Esophagus squamous epithelium (tissue), 4 donors: ENCODE results near the gene RNF144A.

Experiments
- CTCF ChIP-seq, 6 experiments: fragments of 450-650 bp in 4 of 6; fragments of 200-600 bp in 2 of 6; sonication (generic) in 2 of 6; IDR thresholded peaks; one replicate each; pipeline ENCODE4 v1.5.1; 2016 to 2019; ENCODE audit warnings: antibody characterized with exemption in 6 of 6, mild to moderate bottlenecking in 4 of 6, moderate library complexity in 4 of 6
- POLR2A ChIP-seq, 4 donors: fragments of 450-650 bp; IDR thresholded peaks; one replicate each; pipeline ENCODE4 v1.6.1; 2017; ENCODE audit warnings: antibody characterized with exemption in 4 of 4, mild to moderate bottlenecking in 4 of 4, moderate library complexity in 3 of 4

- TF ChIP-seq POLR2A (IDR thresholded peaks at IDR 0.05) (no peak), CTCF (IDR thresholded peaks at IDR 0.05) (no peak)
These were observed 144.7 kb downstream of the RNF144A start for GRCh38 chr2:7061921-7062320.
